WERI-Rb-1 (cell line): ENCODE measurements around the gene TPP2.

Experiments used
- DNase-seq: peaks from one replicate; pipeline ENCODE4 v3.0.0-alpha.2; 2020
- H3K27ac ChIP-seq: fragments of 250-450 bp; sonication (Bioruptor Pico); 2 replicates; pipeline ENCODE4 v1.5.1; 2020; ENCODE audit warnings: mild to moderate bottlenecking, moderate library complexity
- H3K27me3 ChIP-seq: fragments of 250-450 bp; sonication (Bioruptor Pico); 2 replicates; pipeline ENCODE4 v1.5.1; 2021; ENCODE audit warnings: mild to moderate bottlenecking, low read depth, moderate library complexity; ENCODE audit not compliant: insufficient read depth, severe bottlenecking
- H3K36me3 ChIP-seq: fragments of 250-450 bp; sonication (Bioruptor Pico); 2 replicates; pipeline ENCODE4 v1.5.1; 2020; ENCODE audit warnings: mild to moderate bottlenecking, moderate library complexity
- H3K4me3 ChIP-seq: 2 replicates; pipeline ENCODE4 v1.5.1; 2011; ENCODE audit warnings: low read depth, mild to moderate bottlenecking, control low read depth, low read length
- H3K9me3 ChIP-seq: fragments of 250-450 bp; sonication (Bioruptor Pico); 2 replicates; pipeline ENCODE4 v1.5.1; 2021; ENCODE audit warnings: mild to moderate bottlenecking, moderate library complexity; ENCODE audit not compliant: severe bottlenecking
- TF ChIP-seq, protein P1 (sequence below): IDR thresholded peaks from 2 replicates; pipeline ENCODE4 v1.5.1; 2011; ENCODE audit warnings: low read depth, mild to moderate bottlenecking, control low read depth, inconsistent platforms, low read length

Gene TPP2

DNA sequence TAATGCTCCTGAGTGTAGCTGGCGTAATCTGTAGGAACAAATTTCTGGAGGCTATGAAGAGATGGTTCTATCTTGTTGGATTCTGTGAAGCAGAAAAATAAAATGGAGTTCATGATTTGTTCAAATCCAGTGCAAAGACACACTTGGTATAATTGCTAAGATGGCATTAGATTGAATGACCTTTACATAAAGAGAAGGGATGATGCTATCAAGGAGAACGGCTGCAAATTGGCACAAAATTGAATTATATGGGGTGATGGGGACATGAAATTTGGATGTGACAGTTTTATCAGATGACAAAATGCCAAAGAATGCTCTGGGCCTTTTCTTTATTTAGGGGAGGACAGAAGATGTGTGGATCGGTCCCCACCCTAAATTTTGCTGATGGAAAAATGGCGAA lies 94.1 kb downstream of the TPP2 start:
- no peak for DNase-seq
- Histone ChIP-seq H3K27me3 (no peaks in the 10 kb centered on the region), H3K36me3 (no peaks in the 10 kb centered on the region), H3K9me3 (peaks cover 2% of the 10 kb centered on the region), H3K4me3 (no peak overlapping the region), H3K27ac (no peak overlapping the region)
- TF ChIP-seq, protein P1, sequence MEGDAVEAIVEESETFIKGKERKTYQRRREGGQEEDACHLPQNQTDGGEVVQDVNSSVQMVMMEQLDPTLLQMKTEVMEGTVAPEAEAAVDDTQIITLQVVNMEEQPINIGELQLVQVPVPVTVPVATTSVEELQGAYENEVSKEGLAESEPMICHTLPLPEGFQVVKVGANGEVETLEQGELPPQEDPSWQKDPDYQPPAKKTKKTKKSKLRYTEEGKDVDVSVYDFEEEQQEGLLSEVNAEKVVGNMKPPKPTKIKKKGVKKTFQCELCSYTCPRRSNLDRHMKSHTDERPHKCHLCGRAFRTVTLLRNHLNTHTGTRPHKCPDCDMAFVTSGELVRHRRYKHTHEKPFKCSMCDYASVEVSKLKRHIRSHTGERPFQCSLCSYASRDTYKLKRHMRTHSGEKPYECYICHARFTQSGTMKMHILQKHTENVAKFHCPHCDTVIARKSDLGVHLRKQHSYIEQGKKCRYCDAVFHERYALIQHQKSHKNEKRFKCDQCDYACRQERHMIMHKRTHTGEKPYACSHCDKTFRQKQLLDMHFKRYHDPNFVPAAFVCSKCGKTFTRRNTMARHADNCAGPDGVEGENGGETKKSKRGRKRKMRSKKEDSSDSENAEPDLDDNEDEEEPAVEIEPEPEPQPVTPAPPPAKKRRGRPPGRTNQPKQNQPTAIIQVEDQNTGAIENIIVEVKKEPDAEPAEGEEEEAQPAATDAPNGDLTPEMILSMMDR, result no peak

DNA sequence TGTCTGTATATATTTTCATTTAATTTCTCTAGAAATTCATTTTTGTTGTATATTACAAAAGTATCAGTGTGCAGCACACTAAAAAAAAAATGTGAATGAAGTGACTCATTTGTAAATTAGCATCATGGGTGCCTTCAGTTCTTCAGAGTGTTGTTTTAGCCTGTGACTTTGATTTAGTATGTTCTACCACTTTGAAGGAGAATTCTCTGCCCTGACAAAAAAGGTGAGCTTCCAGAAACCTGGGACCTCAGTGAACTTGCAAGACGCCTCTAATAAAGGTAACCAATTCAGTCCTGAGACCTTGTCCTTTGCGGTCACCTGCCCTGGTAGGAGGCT lies 95.7 kb downstream of the TPP2 start:
- no peak for DNase-seq
- no peaks in the 10 kb centered on the region for H3K27me3 ChIP-seq
- peaks cover 3% of the 10 kb centered on the region for H3K9me3 ChIP-seq
- no peak overlapping the region for H3K4me3 ChIP-seq
- no peaks in the 10 kb centered on the region for H3K36me3 ChIP-seq
- TF ChIP-seq, protein P1, result no peak
- H3K27ac ChIP-seq, result no peak overlapping the region

GRCh38 chr13:102693250-102693649 lies 96.5 kb downstream of the TPP2 start:
- Histone ChIP-seq H3K4me3 (no peak overlapping the region), H3K27ac (no peak overlapping the region), H3K36me3 (no peaks in the 10 kb centered on the region), H3K9me3 (peaks cover 7% of the 10 kb centered on the region), H3K27me3 (no peaks in the 10 kb centered on the region)
- peak; percentile 53 for DNase-seq
- TF ChIP-seq, protein P1, result no peak

DNA sequence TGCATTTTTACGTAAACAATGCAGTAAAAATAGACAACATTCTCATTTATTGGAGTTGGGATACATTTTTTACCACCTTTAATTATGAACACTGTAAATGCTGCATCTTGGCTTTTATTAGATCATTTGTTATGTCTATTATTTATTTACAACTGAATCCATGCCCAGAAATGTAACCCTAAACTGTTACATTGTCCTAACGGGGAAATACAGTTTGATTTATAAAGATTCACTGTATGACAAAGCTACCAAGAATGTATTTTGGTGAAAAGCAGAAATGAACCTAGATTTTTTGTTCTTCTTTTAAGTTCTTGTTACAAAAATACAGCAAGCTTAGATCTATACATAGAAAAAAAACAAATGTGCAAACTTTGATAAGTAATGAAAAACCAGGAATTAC lies 97.0 kb downstream of the TPP2 start:
- TF ChIP-seq, protein P1, result no peak
- Histone ChIP-seq H3K4me3 (no peak overlapping the region), H3K9me3 (peaks cover 7% of the 10 kb centered on the region), H3K27ac (no peak overlapping the region), H3K27me3 (no peaks in the 10 kb centered on the region), H3K36me3 (no peaks in the 10 kb centered on the region)
- DNase-seq, result no peak

GRCh38 chr13:102694937-102695336 lies 98.2 kb downstream of the TPP2 start, which contains the start of gene METTL21C:
Gene METTL21C, minus strand, starts transcription at chr13:102695044. Its CDS starts 546 bp downstream, at chr13:102694498.
- no peak for DNase-seq
- Histone ChIP-seq H3K4me3 (no peak within 1 kb of the TSS), H3K27ac (no peak within 1 kb of the TSS), H3K27me3 (no peaks in the 10 kb centered on the region), H3K9me3 (peaks cover 7% of the 10 kb centered on the region), H3K36me3 (no peaks in the 10 kb centered on the region)
- TF ChIP-seq, protein P1, result no peak

DNA sequence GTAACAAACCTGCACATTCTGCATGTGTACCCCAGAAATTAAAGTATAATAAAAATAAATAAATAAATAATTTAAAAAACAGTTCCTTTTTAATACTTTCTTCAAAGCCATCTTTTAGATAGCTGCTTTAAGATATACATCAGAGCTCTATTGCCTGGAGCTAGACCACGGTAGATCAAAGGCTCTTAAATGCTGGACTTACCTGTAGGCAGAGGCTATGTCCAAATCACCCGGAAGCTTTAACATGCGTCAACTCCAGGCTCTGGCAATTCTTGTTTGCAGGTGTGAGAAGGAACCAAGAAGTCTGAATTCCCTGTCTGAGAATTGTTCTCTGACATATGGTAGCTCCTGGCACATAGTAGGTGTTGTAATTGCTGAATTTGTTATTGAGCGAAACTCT lies 99.7 kb downstream of the TPP2 start:
- DNase-seq, result no peak
- Histone ChIP-seq H3K9me3 (peaks cover 7% of the 10 kb centered on the region), H3K27ac (no peak overlapping the region), H3K27me3 (no peaks in the 10 kb centered on the region), H3K36me3 (no peaks in the 10 kb centered on the region), H3K4me3 (no peak overlapping the region)
- TF ChIP-seq, protein P1, result no peak
